Measurements from ENCODE around the gene SLC5A1.

- TF ChIP-seq, protein P1, sequence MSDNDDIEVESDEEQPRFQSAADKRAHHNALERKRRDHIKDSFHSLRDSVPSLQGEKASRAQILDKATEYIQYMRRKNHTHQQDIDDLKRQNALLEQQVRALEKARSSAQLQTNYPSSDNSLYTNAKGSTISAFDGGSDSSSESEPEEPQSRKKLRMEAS (IDR thresholded peaks at IDR 0.05) = no peak
- TF ChIP-seq, protein P2, sequence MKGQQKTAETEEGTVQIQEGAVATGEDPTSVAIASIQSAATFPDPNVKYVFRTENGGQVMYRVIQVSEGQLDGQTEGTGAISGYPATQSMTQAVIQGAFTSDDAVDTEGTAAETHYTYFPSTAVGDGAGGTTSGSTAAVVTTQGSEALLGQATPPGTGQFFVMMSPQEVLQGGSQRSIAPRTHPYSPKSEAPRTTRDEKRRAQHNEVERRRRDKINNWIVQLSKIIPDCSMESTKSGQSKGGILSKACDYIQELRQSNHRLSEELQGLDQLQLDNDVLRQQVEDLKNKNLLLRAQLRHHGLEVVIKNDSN (IDR thresholded peaks at IDR 0.05) = no peak
- no peak for TF ChIP-seq EP300 (IDR thresholded peaks at IDR 0.05; ENCODE audit: borderline replicate concordance)
- TF ChIP-seq RAD21 (IDR thresholded peaks at IDR 0.05; ENCODE audit: low read depth) = no peak
- TF ChIP-seq FOXM1 (IDR thresholded peaks at IDR 0.05; ENCODE audit: borderline replicate concordance, low read depth) = no peak
- TF ChIP-seq YY1 (IDR thresholded peaks at IDR 0.05; ENCODE audit: low read depth) = no peak
- TF ChIP-seq NFIC (IDR thresholded peaks at IDR 0.05) = no peak
- no peak for TF ChIP-seq EGR1 (IDR thresholded peaks at IDR 0.05)
These were observed 12.0 kb downstream of the SLC5A1 start for GRCh38 chr22:32055069-32055468.

All from Ishikawa (cell line).